LNCAP (cell line): ENCODE results near the gene RLF.

Source experiments
- TF ChIP-seq, protein P1 (sequence below): fragments of 450-650 bp; IDR thresholded peaks from 2 replicates; pipeline ENCODE4 v1.5.1; 2017; ENCODE audit warnings: mild to moderate bottlenecking

Gene RLF

GRCh38 chr1:40272653-40273213 lies 111.5 kb downstream of the RLF start:
- TF ChIP-seq, protein P1, sequence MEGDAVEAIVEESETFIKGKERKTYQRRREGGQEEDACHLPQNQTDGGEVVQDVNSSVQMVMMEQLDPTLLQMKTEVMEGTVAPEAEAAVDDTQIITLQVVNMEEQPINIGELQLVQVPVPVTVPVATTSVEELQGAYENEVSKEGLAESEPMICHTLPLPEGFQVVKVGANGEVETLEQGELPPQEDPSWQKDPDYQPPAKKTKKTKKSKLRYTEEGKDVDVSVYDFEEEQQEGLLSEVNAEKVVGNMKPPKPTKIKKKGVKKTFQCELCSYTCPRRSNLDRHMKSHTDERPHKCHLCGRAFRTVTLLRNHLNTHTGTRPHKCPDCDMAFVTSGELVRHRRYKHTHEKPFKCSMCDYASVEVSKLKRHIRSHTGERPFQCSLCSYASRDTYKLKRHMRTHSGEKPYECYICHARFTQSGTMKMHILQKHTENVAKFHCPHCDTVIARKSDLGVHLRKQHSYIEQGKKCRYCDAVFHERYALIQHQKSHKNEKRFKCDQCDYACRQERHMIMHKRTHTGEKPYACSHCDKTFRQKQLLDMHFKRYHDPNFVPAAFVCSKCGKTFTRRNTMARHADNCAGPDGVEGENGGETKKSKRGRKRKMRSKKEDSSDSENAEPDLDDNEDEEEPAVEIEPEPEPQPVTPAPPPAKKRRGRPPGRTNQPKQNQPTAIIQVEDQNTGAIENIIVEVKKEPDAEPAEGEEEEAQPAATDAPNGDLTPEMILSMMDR = no peak

GRCh38 chr1:40273547-40274166 lies 112.5 kb downstream of the RLF start:
- TF ChIP-seq, protein P1 = no peak

DNA sequence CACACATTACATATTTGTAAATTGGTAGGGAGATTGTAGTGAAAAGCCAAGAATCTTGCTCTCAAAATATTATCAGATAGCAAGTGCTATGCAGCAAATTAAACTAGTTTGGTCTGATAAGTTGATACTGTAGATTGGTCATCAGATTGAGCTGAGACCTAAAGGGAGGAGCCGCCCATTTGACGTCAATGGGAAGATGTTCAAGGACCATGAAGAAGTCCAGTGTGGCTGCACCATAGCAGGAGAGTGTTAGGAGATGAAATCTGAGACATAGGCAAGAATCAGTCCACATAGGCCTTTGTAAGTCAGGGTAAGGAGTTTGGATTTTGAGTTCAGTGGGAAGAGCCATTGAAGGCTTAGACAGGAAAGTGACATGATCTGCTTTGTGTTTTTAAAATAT lies 113.1 kb downstream of the RLF start:
- TF ChIP-seq, protein P1 = no peak

DNA sequence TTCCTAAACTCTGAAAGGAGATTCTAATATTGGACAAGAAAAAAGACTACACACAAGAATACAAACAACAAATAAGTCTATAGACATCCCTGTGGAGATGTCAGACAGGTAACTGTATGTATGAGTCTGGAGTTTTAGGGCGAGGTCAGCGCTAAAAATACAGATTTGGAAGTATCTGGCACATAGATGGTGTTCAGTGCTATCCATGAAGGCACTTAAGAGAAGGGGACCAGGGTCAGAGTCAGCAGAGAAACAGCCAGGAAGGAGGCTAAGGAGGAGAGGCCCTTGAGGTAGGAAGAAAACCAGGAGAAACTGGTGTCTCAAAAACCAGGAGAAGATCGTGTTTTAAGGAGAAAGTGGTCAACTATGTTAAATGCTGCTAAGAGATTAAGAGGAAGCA lies 114.9 kb downstream of the RLF start:
- TF ChIP-seq, protein P1 = no peak

GRCh38 chr1:40281853-40282252 lies 120.7 kb downstream of the RLF start:
- TF ChIP-seq, protein P1 = no peak
